Measurements from ENCODE around the gene PNPLA6. TPM values are rescaled to one million over a fixed set of nuclear protein-coding genes. Genes with fewer than 3 reads are reported as not detected.

The PNPLA6 gene
- total and polyA plus RNA-seq, 4 experiments from 2014 or later, result 4.7 to 169 (median 90.8) TPM

GRCh38 chr19:7602240-7602934 lies 66.9 kb downstream of the PNPLA6 start:
- CTCF ChIA-PET (ENCODE audit: partially characterized antibody), result no interaction called here
- POLR2A ChIA-PET (ENCODE audit: partially characterized antibody), result no interaction called here

GRCh38 chr19:7602935-7603497 lies 67.5 kb downstream of the PNPLA6 start:
- Histone ChIP-seq H3K9me3 (ENCODE audit: control insufficient read depth in 1 of 2, low read length in 2 of 2) (no peaks in the 10 kb centered on the region), H3K27ac (ENCODE audit: low read depth, low read length) (no peak overlapping the region), H3K4me1 (ENCODE audit: insufficient read depth, low read length) (no peaks in the 10 kb centered on the region), H3K36me3 (ENCODE audit: insufficient read depth, low read length) (no peaks in the 10 kb centered on the region), H3K4me3 (ENCODE audit: low read length in 2 of 2) (no peak overlapping the region), H3K27me3 (ENCODE audit: insufficient read depth, low read length) (no peaks in the 10 kb centered on the region)
- POLR2A ChIA-PET (ENCODE audit: partially characterized antibody), result no interaction called here
- no peak overlapping the region for H3K27ac Mint-ChIP-seq
- peaks cover 4 to 15% of the 10 kb centered on the region in 2 donors for H3K27me3 Mint-ChIP-seq
- H3K4me3 Mint-ChIP-seq, result peak overlapping the region in 1 of 8 donors; percentile 36
- peaks cover 0 to 2% (median 0%) of the 10 kb centered on the region in 8 donors for H3K9me3 Mint-ChIP-seq
- CTCF ChIA-PET (ENCODE audit: partially characterized antibody), result no interaction called here
- intact Hi-C loops (cut with micrococcal nuclease), result no loop called here
- H3K4me1 Mint-ChIP-seq, result peaks cover 0 to 2% (median under 1%) of the 10 kb centered on the region in 4 donors
- DNase-seq, result no peak
- H3K36me3 Mint-ChIP-seq, result peaks cover 0 to 3% of the 10 kb centered on the region in 2 donors

More at GRCh38 chr19:7602240-7602934, 66.9 kb downstream of the PNPLA6 start:
- H3K36me3 Mint-ChIP-seq, result peaks cover 0 to 3% of the 10 kb centered on the region in 2 donors
- Histone ChIP-seq H3K4me3 (ENCODE audit: low read length in 2 of 2) (no peak overlapping the region), H3K9me3 (ENCODE audit: control insufficient read depth in 1 of 2, low read length in 2 of 2) (no peaks in the 10 kb centered on the region), H3K36me3 (ENCODE audit: insufficient read depth, low read length) (no peaks in the 10 kb centered on the region), H3K27me3 (ENCODE audit: insufficient read depth, low read length) (no peaks in the 10 kb centered on the region), H3K4me1 (ENCODE audit: insufficient read depth, low read length) (no peaks in the 10 kb centered on the region), H3K27ac (ENCODE audit: low read depth, low read length) (no peak overlapping the region)
- DNase-seq, result no peak
- no peak overlapping the region for H3K27ac Mint-ChIP-seq
- H3K9me3 Mint-ChIP-seq, result peaks cover 0 to 2% (median 0%) of the 10 kb centered on the region in 8 donors
- peaks cover 10 to 21% of the 10 kb centered on the region in 2 donors for H3K27me3 Mint-ChIP-seq
- H3K4me3 Mint-ChIP-seq, result no peak overlapping the region
- peaks cover 0 to 2% (median under 1%) of the 10 kb centered on the region in 4 donors for H3K4me1 Mint-ChIP-seq
- intact Hi-C loops (cut with micrococcal nuclease), result no loop called here

DNA sequence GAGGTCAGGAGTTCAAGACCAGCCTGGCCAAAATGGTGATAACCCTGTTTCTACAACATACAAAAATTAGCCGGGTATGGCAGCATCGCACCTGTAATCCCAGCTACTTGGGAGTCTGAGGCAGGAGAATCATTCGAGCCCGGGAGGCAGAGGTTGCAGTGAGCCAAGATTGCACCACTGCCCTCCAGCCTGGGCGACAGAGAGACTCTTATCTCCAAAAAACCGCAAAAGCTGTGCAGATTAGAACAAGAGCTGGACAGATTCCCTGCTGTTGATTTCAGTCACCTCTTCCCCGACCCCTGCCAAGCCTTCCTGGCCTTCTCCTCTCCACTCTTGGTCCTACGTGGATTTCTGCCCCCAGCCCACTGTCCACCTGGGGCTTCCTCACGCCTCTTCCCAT lies 68.4 kb downstream of the PNPLA6 start:
- peaks cover 0 to 8% of the 10 kb centered on the region in 2 donors for H3K27me3 Mint-ChIP-seq
- POLR2A ChIA-PET (ENCODE audit: partially characterized antibody), result interaction anchor here (1.0 kb wide), 1 partner anchor 20 kb away, joined by 3 read pairs; no protein-coding TSS in a partner anchor
- intact Hi-C loops (cut with micrococcal nuclease), result no loop called here

GRCh38 chr19:7605490-7606222 lies 70.1 kb downstream of the PNPLA6 start:
- no peak for DNase-seq
- intact Hi-C loops (cut with micrococcal nuclease), result no loop called here
- Histone ChIP-seq H3K36me3 (ENCODE audit: insufficient read depth, low read length) (no peaks in the 10 kb centered on the region), H3K4me1 (ENCODE audit: insufficient read depth, low read length) (no peaks in the 10 kb centered on the region), H3K27ac (ENCODE audit: low read depth, low read length) (no peak overlapping the region), H3K27me3 (ENCODE audit: insufficient read depth, low read length) (no peaks in the 10 kb centered on the region), H3K4me3 (ENCODE audit: low read length in 2 of 2) (no peak overlapping the region), H3K9me3 (ENCODE audit: control insufficient read depth in 1 of 2, low read length in 2 of 2) (no peaks in the 10 kb centered on the region)
- H3K27me3 Mint-ChIP-seq, result peaks cover 0 to 7% of the 10 kb centered on the region in 2 donors
- ChIA-PET POLR2A (ENCODE audit: partially characterized antibody) (interaction anchor here (0.5 kb wide), 1 partner anchor 12 kb away, joined by 3 read pairs; no protein-coding TSS in a partner anchor), CTCF (ENCODE audit: partially characterized antibody) (interaction anchor here (1.2 to 1.6 kb wide), 2 partner anchors 13 to 194 kb away, joined by 3 read pairs; no protein-coding TSS in a partner anchor)
- H3K36me3 Mint-ChIP-seq, result no peaks in the 10 kb centered on the region
- H3K27ac Mint-ChIP-seq, result peak overlapping the region in 1 of 7 donors; percentile 71
- H3K4me3 Mint-ChIP-seq, result no peak overlapping the region
- H3K4me1 Mint-ChIP-seq, result peaks cover 0 to 4% (median under 1%) of the 10 kb centered on the region in 4 donors
- peaks cover 0 to 2% (median 0%) of the 10 kb centered on the region in 8 donors for H3K9me3 Mint-ChIP-seq

More for the DNA sequence above, 68.4 kb downstream of the PNPLA6 start:
- Mint-ChIP-seq H3K4me3 (no peak overlapping the region), H3K9me3 (peaks cover 0 to 2% (median 0%) of the 10 kb centered on the region in 8 donors), H3K27ac (no peak overlapping the region), H3K4me1 (peaks cover 0 to 4% (median under 1%) of the 10 kb centered on the region in 4 donors), H3K36me3 (no peaks in the 10 kb centered on the region)
- DNase-seq, result no peak
- H3K36me3 ChIP-seq (ENCODE audit: insufficient read depth, low read length), result no peaks in the 10 kb centered on the region
- CTCF ChIA-PET (ENCODE audit: partially characterized antibody), result interaction anchor here (1.5 kb wide), 1 partner anchor 35 kb away, joined by 4 read pairs; no protein-coding TSS in a partner anchor
- H3K27me3 ChIP-seq (ENCODE audit: insufficient read depth, low read length), result no peaks in the 10 kb centered on the region
- H3K9me3 ChIP-seq (ENCODE audit: control insufficient read depth in 1 of 2, low read length in 2 of 2), result no peaks in the 10 kb centered on the region
- no peaks in the 10 kb centered on the region for H3K4me1 ChIP-seq (ENCODE audit: insufficient read depth, low read length)
- no peak overlapping the region for H3K27ac ChIP-seq (ENCODE audit: low read depth, low read length)
- no peak overlapping the region for H3K4me3 ChIP-seq (ENCODE audit: low read length in 2 of 2)

DNA sequence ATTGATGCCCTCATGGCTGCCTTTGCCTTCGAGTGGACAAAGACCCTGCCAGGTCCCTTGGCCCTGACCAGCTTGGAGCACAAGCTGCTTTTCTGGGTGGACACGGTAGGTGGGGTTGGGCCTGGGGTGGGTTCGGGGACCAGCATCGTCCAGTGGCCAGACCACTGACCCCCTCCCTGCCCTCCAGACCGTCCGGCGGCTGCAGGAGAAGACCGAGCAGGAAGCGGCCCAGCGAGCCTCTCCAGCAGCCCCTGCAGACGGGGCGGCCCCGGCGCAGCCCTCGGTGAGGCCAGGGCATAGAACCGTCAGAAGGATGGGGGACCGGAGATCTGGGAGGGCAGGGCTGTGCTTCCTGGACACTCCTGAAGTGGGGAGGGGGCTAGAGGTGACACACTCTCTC lies 70.8 kb downstream of the PNPLA6 start:
- no peaks in the 10 kb centered on the region for H3K27me3 ChIP-seq (ENCODE audit: insufficient read depth, low read length)
- H3K4me1 Mint-ChIP-seq, result peaks cover 0 to 4% (median under 1%) of the 10 kb centered on the region in 4 donors
- H3K4me3 Mint-ChIP-seq, result no peak overlapping the region
- no peaks in the 10 kb centered on the region for H3K4me1 ChIP-seq (ENCODE audit: insufficient read depth, low read length)
- H3K9me3 Mint-ChIP-seq, result peaks cover 0 to 2% (median 0%) of the 10 kb centered on the region in 8 donors
- intact Hi-C loops (cut with micrococcal nuclease), result no loop called here
- DNase-seq, result no peak
- H3K27ac ChIP-seq (ENCODE audit: low read depth, low read length), result no peak overlapping the region
- H3K27ac Mint-ChIP-seq, result no peak overlapping the region
- no peak overlapping the region for H3K4me3 ChIP-seq (ENCODE audit: low read length in 2 of 2)
- ChIA-PET CTCF (ENCODE audit: partially characterized antibody) (interaction anchor here (1.6 kb wide), 1 partner anchor 193 kb away, joined by 3 read pairs; no protein-coding TSS in a partner anchor), POLR2A (ENCODE audit: partially characterized antibody) (interaction anchor here (0.5 kb wide), 1 partner anchor 12 kb away, joined by 3 read pairs; no protein-coding TSS in a partner anchor)
- peaks cover 0 to 7% of the 10 kb centered on the region in 2 donors for H3K27me3 Mint-ChIP-seq
- no peaks in the 10 kb centered on the region for H3K36me3 Mint-ChIP-seq
- H3K9me3 ChIP-seq (ENCODE audit: control insufficient read depth in 1 of 2, low read length in 2 of 2), result no peaks in the 10 kb centered on the region
- H3K36me3 ChIP-seq (ENCODE audit: insufficient read depth, low read length), result no peaks in the 10 kb centered on the region

GRCh38 chr19:7607212-7607873 lies 71.8 kb downstream of the PNPLA6 start:
- POLR2A ChIA-PET (ENCODE audit: partially characterized antibody), result no interaction called here

More at GRCh38 chr19:7607212-7607873, 71.8 kb downstream of the PNPLA6 start:
- CTCF ChIA-PET (ENCODE audit: partially characterized antibody), result no interaction called here
- Mint-ChIP-seq H3K9me3 (peaks cover 0 to 2% (median 0%) of the 10 kb centered on the region in 8 donors), H3K27ac (no peak overlapping the region), H3K4me3 (no peak overlapping the region), H3K36me3 (no peaks in the 10 kb centered on the region), H3K27me3 (peaks cover 0 to 3% of the 10 kb centered on the region in 2 donors), H3K4me1 (peaks cover 0 to 4% (median under 1%) of the 10 kb centered on the region in 4 donors)
- H3K27me3 ChIP-seq (ENCODE audit: insufficient read depth, low read length), result no peaks in the 10 kb centered on the region
- no peak overlapping the region for H3K27ac ChIP-seq (ENCODE audit: low read depth, low read length)
- intact Hi-C loops (cut with micrococcal nuclease), result no loop called here
- no peak for DNase-seq
- H3K4me1 ChIP-seq (ENCODE audit: insufficient read depth, low read length), result no peaks in the 10 kb centered on the region
- no peaks in the 10 kb centered on the region for H3K36me3 ChIP-seq (ENCODE audit: insufficient read depth, low read length)
- no peaks in the 10 kb centered on the region for H3K9me3 ChIP-seq (ENCODE audit: control insufficient read depth in 1 of 2, low read length in 2 of 2)
- H3K4me3 ChIP-seq (ENCODE audit: low read length in 2 of 2), result no peak overlapping the region

All from CD4-positive, alpha-beta memory T cell (primary cell).